ENCODE results near the gene BTBD19. TPM values are rescaled to one million over a fixed set of nuclear protein-coding genes. Genes with fewer than 3 reads are reported as not detected.

Gene BTBD19
- polyA plus RNA-seq, 1 donor, result 13.0 TPM

GRCh38 chr1:44778705-44779576 lies 29.4 kb upstream of the BTBD19 start:
- no peak overlapping the region for H3K27ac ChIP-seq (ENCODE audit: low read length)
- peaks cover 34% of the 10 kb centered on the region for H3K36me3 ChIP-seq (ENCODE audit: control insufficient read depth, insufficient read depth, low read length)
- no peak for DNase-seq
- H3K4me3 ChIP-seq (ENCODE audit: low read length), result no peak overlapping the region
- WGBS (ENCODE audit: insufficient coverage, low lambda C conversion rate), result no CpG with 5 or more reads among the region's 6 CpGs
- no peaks in the 10 kb centered on the region for H3K27me3 ChIP-seq (ENCODE audit: control insufficient read depth, insufficient read depth, low read length)
- H3K4me1 ChIP-seq (ENCODE audit: control insufficient read depth, insufficient read depth, low read length), result peaks cover 20% of the 10 kb centered on the region
- H3K9me3 ChIP-seq (ENCODE audit: control insufficient read depth, low read depth, low read length), result no peaks in the 10 kb centered on the region

- Histone ChIP-seq H3K36me3 (ENCODE audit: control insufficient read depth, insufficient read depth, low read length) (peaks cover 34% of the 10 kb centered on the region), H3K27ac (ENCODE audit: low read length) (no peak overlapping the region), H3K4me3 (ENCODE audit: low read length) (no peak overlapping the region), H3K9me3 (ENCODE audit: control insufficient read depth, low read depth, low read length) (no peaks in the 10 kb centered on the region), H3K27me3 (ENCODE audit: control insufficient read depth, insufficient read depth, low read length) (no peaks in the 10 kb centered on the region), H3K4me1 (ENCODE audit: control insufficient read depth, insufficient read depth, low read length) (peaks cover 33% of the 10 kb centered on the region)
- 100% methylated on average over 1 of the region's 14 CpGs for WGBS (ENCODE audit: insufficient coverage, low lambda C conversion rate)
- DNase-seq, result no peak
These were observed 27.7 kb upstream of the BTBD19 start for GRCh38 chr1:44780583-44781121.

- Histone ChIP-seq H3K27me3 (ENCODE audit: control insufficient read depth, insufficient read depth, low read length) (no peaks in the 10 kb centered on the region), H3K4me1 (ENCODE audit: control insufficient read depth, insufficient read depth, low read length) (peaks cover 24% of the 10 kb centered on the region), H3K4me3 (ENCODE audit: low read length) (peak overlapping the region; percentile 42), H3K27ac (ENCODE audit: low read length) (no peak overlapping the region), H3K36me3 (ENCODE audit: control insufficient read depth, insufficient read depth, low read length) (peaks cover 11% of the 10 kb centered on the region), H3K9me3 (ENCODE audit: control insufficient read depth, low read depth, low read length) (peaks cover 2% of the 10 kb centered on the region)
- WGBS (ENCODE audit: insufficient coverage, low lambda C conversion rate), result no CpG with 5 or more reads among the region's 8 CpGs
- DNase-seq, result no peak
These were observed 24.6 kb upstream of the BTBD19 start for GRCh38 chr1:44783697-44784093.

- Histone ChIP-seq H3K9me3 (ENCODE audit: control insufficient read depth, low read depth, low read length) (peaks cover 2% of the 10 kb centered on the region), H3K4me1 (ENCODE audit: control insufficient read depth, insufficient read depth, low read length) (peaks cover 24% of the 10 kb centered on the region), H3K4me3 (ENCODE audit: low read length) (peak overlapping the region; percentile 53), H3K27me3 (ENCODE audit: control insufficient read depth, insufficient read depth, low read length) (no peaks in the 10 kb centered on the region), H3K27ac (ENCODE audit: low read length) (no peak overlapping the region), H3K36me3 (ENCODE audit: control insufficient read depth, insufficient read depth, low read length) (peaks cover 8% of the 10 kb centered on the region)
- WGBS (ENCODE audit: insufficient coverage, low lambda C conversion rate), result no CpG with 5 or more reads among the region's 71 CpGs
- DNase-seq, result peak in 1 of 2 donors; percentile 65
These were observed 24.0 kb upstream of the BTBD19 start for GRCh38 chr1:44784094-44785028.

- WGBS (ENCODE audit: insufficient coverage, low lambda C conversion rate), result no CpG with 5 or more reads among the region's 6 CpGs
- H3K4me3 ChIP-seq (ENCODE audit: low read length), result peak overlapping the region; percentile 53
- H3K27me3 ChIP-seq (ENCODE audit: control insufficient read depth, insufficient read depth, low read length), result no peaks in the 10 kb centered on the region
- no peak overlapping the region for H3K27ac ChIP-seq (ENCODE audit: low read length)
- H3K4me1 ChIP-seq (ENCODE audit: control insufficient read depth, insufficient read depth, low read length), result peaks cover 24% of the 10 kb centered on the region
- H3K9me3 ChIP-seq (ENCODE audit: control insufficient read depth, low read depth, low read length), result peaks cover 2% of the 10 kb centered on the region
- H3K36me3 ChIP-seq (ENCODE audit: control insufficient read depth, insufficient read depth, low read length), result peaks cover 6% of the 10 kb centered on the region
- DNase-seq, result no peak
These were observed 23.3 kb upstream of the BTBD19 start for GRCh38 chr1:44785029-44785380.

GRCh38 chr1:44785501-44786137 lies 22.7 kb upstream of the BTBD19 start:
- H3K27ac ChIP-seq (ENCODE audit: low read length), result no peak overlapping the region
- DNase-seq, result no peak
- peaks cover 2% of the 10 kb centered on the region for H3K9me3 ChIP-seq (ENCODE audit: control insufficient read depth, low read depth, low read length)
- peaks cover 2% of the 10 kb centered on the region for H3K36me3 ChIP-seq (ENCODE audit: control insufficient read depth, insufficient read depth, low read length)
- peaks cover 24% of the 10 kb centered on the region for H3K4me1 ChIP-seq (ENCODE audit: control insufficient read depth, insufficient read depth, low read length)
- WGBS (ENCODE audit: insufficient coverage, low lambda C conversion rate), result no CpG with 5 or more reads among the region's 11 CpGs
- peak overlapping the region; percentile 56 for H3K4me3 ChIP-seq (ENCODE audit: low read length)
- H3K27me3 ChIP-seq (ENCODE audit: control insufficient read depth, insufficient read depth, low read length), result no peaks in the 10 kb centered on the region

GRCh38 chr1:44786138-44786840 lies 22.0 kb upstream of the BTBD19 start:
- Histone ChIP-seq H3K9me3 (ENCODE audit: control insufficient read depth, low read depth, low read length) (peaks cover 2% of the 10 kb centered on the region), H3K27me3 (ENCODE audit: control insufficient read depth, insufficient read depth, low read length) (no peaks in the 10 kb centered on the region), H3K36me3 (ENCODE audit: control insufficient read depth, insufficient read depth, low read length) (no peaks in the 10 kb centered on the region), H3K4me1 (ENCODE audit: control insufficient read depth, insufficient read depth, low read length) (peaks cover 25% of the 10 kb centered on the region), H3K4me3 (ENCODE audit: low read length) (peak overlapping the region; percentile 56), H3K27ac (ENCODE audit: low read length) (no peak overlapping the region)
- peak; percentile 72 to 86 for DNase-seq
- WGBS (ENCODE audit: insufficient coverage, low lambda C conversion rate), result no CpG with 5 or more reads among the region's 49 CpGs

GRCh38 chr1:44786841-44787426 lies 21.4 kb upstream of the BTBD19 start:
- Histone ChIP-seq H3K9me3 (ENCODE audit: control insufficient read depth, low read depth, low read length) (peaks cover 2% of the 10 kb centered on the region), H3K27ac (ENCODE audit: low read length) (no peak overlapping the region), H3K27me3 (ENCODE audit: control insufficient read depth, insufficient read depth, low read length) (no peaks in the 10 kb centered on the region), H3K36me3 (ENCODE audit: control insufficient read depth, insufficient read depth, low read length) (no peaks in the 10 kb centered on the region), H3K4me3 (ENCODE audit: low read length) (no peak overlapping the region), H3K4me1 (ENCODE audit: control insufficient read depth, insufficient read depth, low read length) (peaks cover 29% of the 10 kb centered on the region)
- no peak for DNase-seq
- WGBS (ENCODE audit: insufficient coverage, low lambda C conversion rate), result no CpG with 5 or more reads among the region's 9 CpGs

GRCh38 chr1:44787506-44787905 lies 20.8 kb upstream of the BTBD19 start:
- Histone ChIP-seq H3K4me1 (ENCODE audit: control insufficient read depth, insufficient read depth, low read length) (peaks cover 29% of the 10 kb centered on the region), H3K4me3 (ENCODE audit: low read length) (no peak overlapping the region), H3K27me3 (ENCODE audit: control insufficient read depth, insufficient read depth, low read length) (no peaks in the 10 kb centered on the region), H3K36me3 (ENCODE audit: control insufficient read depth, insufficient read depth, low read length) (no peaks in the 10 kb centered on the region), H3K9me3 (ENCODE audit: control insufficient read depth, low read depth, low read length) (peaks cover 2% of the 10 kb centered on the region), H3K27ac (ENCODE audit: low read length) (no peak overlapping the region)
- DNase-seq, result no peak
- WGBS (ENCODE audit: insufficient coverage, low lambda C conversion rate), result no CpG with 5 or more reads among the region's 10 CpGs

Data from large intestine (tissue), 3 donors.